T1000 (cell line): ENCODE data around the gene RBM5.

Source experiments
- DNase-seq: peaks from one replicate; lab custom pipeline; 2025; ENCODE audit warnings: mixed read lengths; lab: John Stamatoyannopoulos, UW

The RBM5 gene

DNA sequence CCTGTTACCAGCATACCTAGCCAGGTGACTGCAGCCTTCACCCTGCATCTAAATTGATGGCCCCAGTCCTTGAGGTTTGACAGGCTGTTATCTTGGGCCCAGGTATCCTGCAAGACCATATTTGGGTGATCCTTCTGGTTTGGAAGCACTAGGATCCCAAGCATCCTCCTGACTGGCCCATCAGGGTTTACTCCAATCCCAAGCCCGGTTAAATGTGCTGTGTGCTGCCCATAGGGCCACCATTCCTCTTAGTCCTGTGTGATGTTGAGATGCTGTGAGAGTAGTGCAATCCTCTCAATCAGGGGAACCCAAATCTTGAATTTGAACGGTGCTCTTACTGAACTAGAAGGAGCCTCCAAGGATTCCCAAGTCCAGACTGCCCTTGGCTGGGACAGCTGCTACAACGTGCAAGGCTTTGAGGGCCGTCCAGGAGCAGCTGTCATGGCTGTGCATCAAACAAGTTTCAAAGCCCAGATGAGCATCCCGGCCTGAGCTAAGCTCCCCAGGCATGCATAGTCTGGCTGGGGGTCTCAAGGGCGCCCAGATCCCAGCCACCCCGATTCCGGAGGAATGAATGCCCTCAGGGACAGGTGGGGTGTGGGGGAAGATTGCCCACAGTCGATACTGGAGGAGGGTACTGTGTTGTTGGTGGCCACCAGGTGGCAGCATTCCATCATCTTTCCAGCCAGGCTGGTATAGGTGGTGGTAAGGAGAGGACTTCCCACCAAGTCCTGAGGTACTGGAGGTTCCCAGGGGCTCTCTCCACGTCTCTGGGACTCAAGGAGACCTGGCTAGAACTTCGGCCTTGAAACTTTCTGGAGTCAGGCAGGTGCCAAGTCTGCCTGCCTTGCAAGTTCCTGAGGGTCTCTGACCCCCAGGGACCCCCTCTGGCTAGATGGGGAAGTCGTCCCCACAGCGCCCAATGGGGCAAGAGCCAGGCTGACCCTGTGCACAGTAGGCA lies 32.6 kb downstream of the RBM5 start:
- peak; percentile 48 for DNase-seq

- no peak for DNase-seq
Observed at GRCh38 chr3:50122071-50122470, 33.4 kb downstream of the RBM5 start.

GRCh38 chr3:50122661-50123391 lies 34.1 kb downstream of the RBM5 start:
- DNase-seq, result no peak

DNA sequence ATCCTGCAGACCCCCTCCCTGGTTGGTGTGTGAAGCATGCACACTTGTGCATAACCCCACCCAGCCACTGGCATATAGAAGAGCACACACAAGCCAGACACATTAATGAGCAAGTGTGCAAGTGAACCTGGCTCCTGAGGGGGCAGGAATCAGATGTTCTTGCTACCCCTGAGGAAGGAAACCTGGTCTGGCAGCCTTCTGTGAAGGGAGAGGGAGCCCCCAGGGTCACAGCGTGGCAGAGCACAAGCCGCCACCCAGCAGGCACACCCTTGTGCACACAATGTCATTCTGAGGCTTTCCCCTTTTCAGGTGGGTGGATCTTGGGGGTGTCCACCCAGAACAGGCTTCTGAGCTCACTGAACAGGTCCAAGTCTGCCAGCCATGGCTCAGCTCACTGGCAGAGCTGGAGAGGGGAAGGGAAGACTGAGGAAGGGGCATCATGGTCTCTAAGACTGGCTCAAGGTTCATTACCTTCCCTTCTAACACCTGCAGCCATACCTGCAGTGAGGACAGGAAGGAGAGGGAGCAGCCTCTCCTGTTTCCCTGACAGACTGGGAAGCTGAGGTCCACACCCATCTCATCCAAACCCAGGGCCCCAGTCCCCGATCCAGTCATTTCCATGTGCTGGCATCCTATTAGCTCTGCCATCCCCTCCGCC lies 34.8 kb downstream of the RBM5 start:
- no peak for DNase-seq

DNA sequence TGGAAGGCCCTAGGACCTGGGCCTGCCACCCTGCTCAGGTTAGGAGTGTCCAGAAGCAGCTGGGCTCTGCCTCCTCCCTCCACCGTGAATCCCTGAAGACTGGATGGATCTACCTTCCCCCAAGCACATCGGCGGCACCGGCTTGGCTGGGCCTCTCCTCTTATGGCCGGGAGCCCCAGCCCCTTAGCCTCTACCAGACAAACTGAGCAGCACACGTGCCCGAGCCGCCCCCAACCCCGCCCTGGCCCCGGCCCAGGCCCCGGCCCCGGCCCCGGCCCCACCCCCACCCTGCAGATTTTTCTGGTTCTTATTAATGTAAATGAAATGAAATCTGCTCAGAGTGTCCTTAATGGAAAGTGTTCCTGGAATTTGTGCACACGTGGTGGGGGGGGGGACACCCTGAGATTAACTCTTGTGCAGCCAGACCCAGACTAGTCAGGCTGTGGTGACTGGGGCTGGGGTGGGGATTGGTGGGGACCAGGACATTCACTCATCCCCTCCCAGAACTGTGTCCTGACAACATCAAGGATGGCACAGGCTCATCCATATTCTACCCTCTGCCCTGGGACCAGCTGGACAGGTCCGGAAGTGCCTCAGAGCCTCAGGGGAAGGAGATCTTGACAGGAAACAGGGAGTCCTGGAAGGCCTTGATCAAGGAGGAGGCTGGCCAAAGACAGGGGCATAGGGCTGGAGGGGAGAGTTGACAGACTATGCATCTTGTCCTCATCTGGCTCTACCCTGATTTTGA lies 35.5 kb downstream of the RBM5 start:
- no peak for DNase-seq

DNA sequence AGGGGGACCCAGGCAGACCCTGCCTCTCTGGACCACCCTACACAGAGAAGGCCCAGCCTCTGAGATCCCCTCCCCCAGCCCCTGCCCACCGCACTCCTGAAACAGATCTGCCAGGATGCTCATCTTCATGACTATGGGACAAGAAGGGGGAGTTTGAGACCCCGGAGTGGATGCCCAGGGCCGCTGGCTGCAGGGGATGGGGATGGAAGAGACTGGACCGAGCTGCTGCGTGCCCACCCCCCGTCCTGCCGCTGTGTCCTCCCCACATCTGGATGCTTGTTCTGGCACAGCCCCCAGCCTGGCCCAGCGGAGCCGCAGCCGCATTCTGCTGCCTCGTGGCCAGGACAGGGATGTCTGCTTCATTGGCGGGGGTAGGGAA lies 36.1 kb downstream of the RBM5 start:
- DNase-seq, result no peak

GRCh38 chr3:50125541-50126286 lies 37.0 kb downstream of the RBM5 start:
- DNase-seq, result no peak

GRCh38 chr3:50126287-50127211 lies 37.8 kb downstream of the RBM5 start:
- no peak for DNase-seq

- no peak for DNase-seq
Observed at GRCh38 chr3:50127251-50127691, 38.6 kb downstream of the RBM5 start.

- DNase-seq, result no peak
Observed at GRCh38 chr3:50128001-50128400, 39.3 kb downstream of the RBM5 start.

DNA sequence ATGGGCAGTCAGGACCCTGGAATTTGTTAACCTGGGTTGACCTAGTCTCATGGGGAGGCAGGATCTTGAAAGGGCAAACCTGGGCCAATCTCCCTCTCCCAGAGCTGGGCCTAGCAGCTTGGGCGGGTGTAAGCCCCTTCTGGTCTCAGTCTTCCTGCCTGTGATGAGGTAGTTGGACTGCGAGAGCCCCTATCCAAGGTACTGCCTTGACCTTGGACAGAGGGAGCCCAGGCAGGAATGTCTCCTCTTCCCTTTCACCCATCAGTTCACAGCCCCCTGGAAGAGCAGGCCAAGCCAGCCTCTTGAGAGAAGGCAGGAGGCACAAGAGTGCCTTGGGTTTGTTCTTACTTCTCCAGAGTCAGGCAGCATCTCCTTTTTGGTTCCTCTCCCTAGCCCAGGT lies 41.7 kb downstream of the RBM5 start:
- DNase-seq, result no peak

DNA sequence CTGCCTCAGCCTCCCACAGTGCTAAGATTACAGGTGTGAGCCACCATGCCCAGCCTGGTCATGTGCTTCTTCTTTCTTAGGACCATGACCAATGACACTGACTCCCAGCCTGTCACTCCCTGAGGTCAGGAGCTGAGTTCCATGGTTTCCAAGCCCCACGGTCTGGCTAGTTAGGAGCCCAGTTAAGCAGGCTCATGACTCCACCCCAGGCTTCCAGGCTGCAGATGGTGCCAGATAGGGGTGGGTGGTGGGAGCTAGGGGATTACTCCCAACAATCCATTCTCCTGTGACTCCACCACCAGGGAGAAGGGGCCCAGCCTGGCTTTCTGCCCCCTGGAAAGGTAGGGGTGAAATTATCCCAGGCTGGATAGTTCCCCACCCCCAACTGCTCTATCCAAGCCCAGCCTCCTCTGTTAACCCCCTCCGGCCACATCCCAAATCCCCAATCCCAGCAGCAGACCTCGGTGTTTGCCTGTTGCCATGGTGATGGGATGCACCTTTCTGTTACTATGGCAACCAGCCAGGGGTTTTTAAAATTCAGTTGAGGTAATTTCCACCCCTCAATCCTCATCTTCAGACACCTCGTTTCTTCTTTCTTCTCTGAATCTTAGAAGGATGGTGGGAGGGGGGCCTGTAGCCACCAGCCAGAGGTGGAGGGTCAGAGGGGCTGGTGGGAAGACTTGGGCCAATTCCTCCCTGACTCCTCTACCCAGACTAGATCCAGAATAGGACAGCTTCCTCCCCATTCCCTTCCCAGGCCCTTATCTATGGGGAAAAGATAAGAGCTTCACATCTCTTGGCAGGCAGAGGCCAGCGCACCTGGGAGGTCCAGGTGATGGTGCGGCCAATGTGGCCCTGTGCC lies 43.9 kb downstream of the RBM5 start:
- DNase-seq, result no peak

- DNase-seq, result no peak
Observed at GRCh38 chr3:50133283-50133615, 44.5 kb downstream of the RBM5 start.

DNA sequence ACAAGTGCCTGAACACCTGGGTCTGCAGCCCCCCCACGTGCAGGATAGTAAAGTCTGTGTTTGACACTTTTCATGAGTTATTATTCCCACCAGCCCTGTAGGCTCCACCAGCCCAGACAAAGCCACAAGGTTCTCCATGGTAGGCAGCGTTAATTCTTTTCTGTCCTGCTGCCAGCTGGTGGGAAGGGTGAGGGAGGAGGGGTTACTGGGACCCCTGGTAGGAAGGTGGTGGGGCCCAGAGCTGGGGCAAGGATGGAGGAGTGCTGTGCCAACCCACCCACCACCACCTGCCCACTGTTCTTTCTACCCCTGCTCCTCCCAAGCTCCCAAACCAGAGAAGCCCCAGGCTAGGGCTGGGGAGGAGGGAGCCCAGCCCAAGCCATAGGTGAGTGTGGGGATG lies 45.6 kb downstream of the RBM5 start:
- no peak for DNase-seq

DNA sequence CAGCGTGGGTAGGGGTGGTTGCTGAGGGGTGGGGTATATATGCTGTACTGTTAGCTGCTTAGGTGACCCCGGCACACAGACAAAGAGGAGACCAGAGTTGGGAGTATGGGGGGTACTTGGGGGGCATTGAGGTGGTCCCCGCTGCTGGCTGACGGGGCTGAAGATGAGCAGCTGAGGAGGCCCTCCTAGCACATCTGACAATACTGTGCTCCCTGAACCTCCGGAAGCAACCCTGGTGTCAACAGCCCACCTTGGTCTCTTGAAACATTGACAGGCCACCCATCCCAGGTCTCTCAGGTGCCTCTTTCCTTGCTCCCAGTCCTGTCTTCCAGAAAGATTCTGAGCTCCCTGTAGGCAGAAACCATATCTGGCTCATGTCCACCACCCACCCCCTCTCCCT lies 47.2 kb downstream of the RBM5 start:
- no peak for DNase-seq

- no peak for DNase-seq
Observed at GRCh38 chr3:50136714-50137405, 48.1 kb downstream of the RBM5 start.

GRCh38 chr3:50137531-50137930 lies 48.8 kb downstream of the RBM5 start:
- DNase-seq, result no peak
